GM23248 (cell line): ENCODE data around the gene NPAS3.

Source experiments
- EZH2 ChIP-seq: fragments of 200-600 bp; sonication (generic); IDR thresholded peaks from 2 replicates; pipeline ENCODE4 v1.6.1; 2018; ENCODE audit warnings: antibody characterized with exemption, mild to moderate bottlenecking; ENCODE audit not compliant: insufficient read depth, poor library complexity, severe bottlenecking
- EZH2phosphoT487 ChIP-seq: fragments of 200-600 bp; sonication (generic); IDR thresholded peaks from 2 replicates; pipeline ENCODE4 v1.6.1; 2018; ENCODE audit warnings: antibody characterized with exemption, moderate library complexity, mild to moderate bottlenecking, low read depth; ENCODE audit not compliant: insufficient read depth

GRCh38 chr14:33110737-33111443 lies 172.2 kb downstream of the NPAS3 start:
- TF ChIP-seq EZH2phosphoT487 (no peak), EZH2 (no peak)
